NOMO-1 (cell line): Measurements from ENCODE around the gene KCNH5.
"Not testable (repeated sequence)": the region's sequence is repeated elsewhere in the genome, so short reads cannot be mapped to it uniquely, and the experiment has no call there.

Experiments
- DNase-seq, 2 experiments: peaks; one replicate each; lab custom pipeline; 2025; ENCODE audit not compliant: unreplicated experiment in 2 of 2; lab: John Stamatoyannopoulos, UW

KCNH5 gene

DNA sequence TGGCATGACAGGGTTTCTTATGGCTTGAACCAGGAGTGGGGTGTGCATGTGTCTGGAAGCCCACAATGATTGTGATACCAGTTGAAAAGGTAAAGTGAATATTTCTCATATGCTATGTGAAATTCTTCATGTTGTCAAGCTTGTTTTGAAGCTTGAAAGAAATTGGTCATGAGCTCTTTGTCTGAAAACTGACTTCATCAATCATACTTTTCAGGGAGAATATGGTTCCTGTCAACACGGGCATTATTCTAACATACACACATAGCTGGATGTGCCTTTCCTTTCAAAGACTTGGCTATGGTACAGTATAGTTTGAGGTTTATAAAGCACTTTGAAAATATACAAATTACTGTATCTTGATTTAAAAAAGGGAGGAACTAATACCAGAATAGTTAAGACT, 158.8 kb downstream of the KCNH5 start:
- DNase-seq, result no peak

DNA sequence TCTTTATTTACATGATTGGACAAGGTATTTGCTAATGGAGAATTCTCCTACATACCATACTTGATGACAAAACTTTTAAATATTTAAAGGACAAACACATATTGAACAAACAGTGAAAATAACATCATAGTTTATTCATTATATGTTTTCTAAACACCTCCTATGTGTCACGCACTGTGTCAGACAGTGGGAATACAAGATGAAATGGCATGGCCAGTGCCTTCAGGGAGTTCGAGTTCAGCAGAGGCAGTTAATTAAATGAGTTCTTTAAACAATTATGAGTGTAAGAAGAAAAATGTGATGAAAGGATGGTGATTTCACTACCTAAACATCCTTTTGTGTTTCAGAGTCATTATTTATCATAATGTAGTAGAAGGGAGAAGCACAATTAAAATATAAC, 159.8 kb downstream of the KCNH5 start:
- no peak for DNase-seq

- no peak for DNase-seq
Observed at GRCh38 chr14:62882967-62883366, 162.3 kb downstream of the KCNH5 start.

GRCh38 chr14:62866376-62866775, 178.9 kb downstream of the KCNH5 start:
- DNase-seq, result no peak

- no peak for DNase-seq
Observed at GRCh38 chr14:62864588-62864987, 180.7 kb downstream of the KCNH5 start.

DNA sequence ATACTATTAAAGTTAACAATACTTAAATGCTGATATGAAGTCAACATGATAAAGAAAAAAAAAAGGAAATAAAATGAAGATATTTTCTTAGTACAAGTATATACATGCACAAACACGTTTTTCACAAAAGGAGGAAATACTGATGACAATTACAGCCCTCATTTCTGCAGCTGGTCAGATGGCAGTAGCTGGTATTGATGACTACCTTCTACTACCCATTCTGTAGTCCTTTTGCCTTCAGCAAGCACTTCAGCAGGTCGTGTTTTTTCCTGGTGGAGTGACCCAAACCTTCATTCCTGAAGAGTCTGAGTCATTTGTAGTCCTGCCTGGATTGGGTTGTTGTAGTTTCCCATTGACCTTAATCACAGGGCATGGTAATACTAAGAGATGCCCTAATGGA, 187.2 kb downstream of the KCNH5 start:
- DNase-seq, result not testable (repeated sequence)

DNA sequence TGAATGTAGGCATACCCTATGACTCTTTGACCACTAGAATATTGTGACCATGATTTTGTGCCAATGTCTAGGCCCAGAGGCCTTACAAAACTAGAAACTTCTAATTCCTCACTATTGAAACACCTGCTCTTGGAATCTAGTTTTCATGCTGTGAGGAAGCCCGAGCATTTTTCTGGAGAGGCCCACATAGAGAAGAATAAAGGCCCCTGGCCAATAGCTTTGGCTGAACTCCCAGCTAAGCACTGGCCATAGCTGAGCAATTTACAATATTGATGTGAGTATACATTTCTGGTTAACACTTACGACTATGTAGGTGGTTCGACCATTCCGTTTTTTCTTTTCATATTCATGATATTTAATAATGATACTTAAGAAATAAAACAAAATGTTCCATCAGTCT, 190.3 kb downstream of the KCNH5 start:
- no peak for DNase-seq

DNA sequence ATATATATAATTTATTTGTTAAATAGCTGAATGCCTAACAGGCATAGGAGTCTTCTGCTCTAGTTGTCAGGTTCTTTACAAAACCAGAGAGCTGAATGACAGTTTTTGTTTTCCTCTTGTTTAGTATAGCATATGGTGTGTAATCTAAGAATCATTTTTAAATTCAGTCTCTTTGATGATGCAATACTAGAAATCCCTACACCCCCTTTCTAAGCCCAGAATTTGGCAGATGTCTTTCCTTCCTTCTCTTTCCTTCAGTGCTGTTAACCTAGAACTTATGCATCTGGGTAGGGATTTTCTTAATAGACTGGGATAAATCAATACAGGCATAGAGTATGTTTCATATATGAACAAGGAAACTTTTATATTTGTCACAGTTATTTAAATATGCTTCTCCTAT, 198.1 kb downstream of the KCNH5 start:
- DNase-seq, result no peak

GRCh38 chr14:62844546-62844945, 200.7 kb downstream of the KCNH5 start:
- no peak for DNase-seq

GRCh38 chr14:62824086-62824485, 221.2 kb downstream of the KCNH5 start:
- no peak for DNase-seq

DNA sequence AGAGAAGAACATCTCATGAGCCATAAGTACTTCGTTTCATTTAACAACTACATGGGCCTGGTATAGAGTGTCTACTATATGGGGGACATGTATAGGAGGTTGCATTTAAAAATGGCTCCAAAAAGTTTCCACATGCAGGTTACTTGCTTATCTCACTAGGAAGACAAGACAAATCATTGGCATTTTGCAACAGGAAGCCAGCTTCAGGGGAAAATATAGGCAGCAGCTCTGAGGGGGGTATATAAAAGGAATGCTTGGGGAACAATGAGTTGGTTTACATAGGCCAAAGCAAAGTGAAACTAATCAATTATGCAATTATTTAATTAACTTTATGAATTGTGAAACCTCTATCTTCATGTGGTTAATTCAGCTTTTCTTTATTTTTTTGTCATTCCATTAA, 225.3 kb downstream of the KCNH5 start:
- no peak for DNase-seq

DNA sequence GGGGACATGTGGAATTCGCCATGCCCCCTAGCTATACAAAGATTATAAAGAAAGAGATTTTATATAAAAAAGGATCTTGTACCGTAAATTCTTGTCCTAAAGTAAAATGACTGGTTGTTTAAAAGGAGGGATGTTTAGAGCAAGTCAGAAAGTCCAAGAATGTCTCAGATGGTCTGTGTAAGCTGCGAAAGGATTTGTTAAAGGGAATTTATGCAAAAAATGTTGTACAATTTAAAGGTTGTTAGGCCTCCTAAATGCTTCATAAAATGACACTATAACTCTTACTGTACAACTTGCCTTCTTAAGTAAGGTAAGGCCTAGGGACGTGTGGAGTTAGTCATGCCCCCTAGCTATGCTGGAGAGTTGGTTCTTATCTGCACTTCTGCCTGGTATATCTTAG, 237.6 kb downstream of the KCNH5 start:
- DNase-seq, result no peak

DNA sequence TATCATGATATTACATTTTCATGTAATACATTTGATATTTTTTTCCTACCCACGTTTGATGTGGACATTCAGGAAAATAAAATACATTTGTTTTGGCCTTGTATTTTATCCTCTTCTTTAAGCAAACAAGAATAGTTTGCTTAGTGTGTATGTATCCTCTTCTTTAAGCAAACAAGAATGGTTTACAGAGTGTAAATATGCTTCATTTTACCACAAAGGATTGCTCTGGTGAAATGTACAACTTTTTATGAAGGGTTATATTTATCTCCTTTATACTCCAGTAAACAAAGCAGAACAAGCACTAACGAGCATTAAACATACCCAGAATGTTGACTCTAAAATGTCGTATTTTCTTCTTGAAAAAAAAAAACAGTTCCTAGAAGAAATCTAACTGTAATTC, 244.7 kb downstream of the KCNH5 start:
- no peak for DNase-seq

DNA sequence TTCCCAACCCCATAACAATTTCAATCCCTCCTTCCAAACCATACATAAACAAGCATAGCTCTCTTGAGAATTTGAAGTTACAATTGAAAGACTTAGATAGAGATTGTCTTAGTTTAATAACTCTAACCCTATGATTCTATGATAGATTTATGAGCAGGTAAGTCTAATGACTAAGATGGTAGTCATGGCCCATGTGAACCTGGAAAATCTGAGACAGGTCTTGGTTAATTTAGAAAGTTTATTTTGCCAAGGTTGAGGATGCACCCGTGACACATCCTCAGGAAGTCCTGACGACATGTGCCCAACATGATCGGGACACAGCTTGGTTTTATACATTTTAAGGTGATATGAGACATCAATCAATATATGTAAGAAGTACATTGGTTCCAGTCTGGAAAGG, 248.8 kb downstream of the KCNH5 start:
- DNase-seq, result no peak

GRCh38 chr14:62792578-62792977, 252.7 kb downstream of the KCNH5 start:
- no peak for DNase-seq

GRCh38 chr14:62781328-62781727, 263.9 kb downstream of the KCNH5 start:
- not testable (repeated sequence) for DNase-seq

- DNase-seq, result no peak
Observed at GRCh38 chr14:62778852-62779251, 266.4 kb downstream of the KCNH5 start.

DNA sequence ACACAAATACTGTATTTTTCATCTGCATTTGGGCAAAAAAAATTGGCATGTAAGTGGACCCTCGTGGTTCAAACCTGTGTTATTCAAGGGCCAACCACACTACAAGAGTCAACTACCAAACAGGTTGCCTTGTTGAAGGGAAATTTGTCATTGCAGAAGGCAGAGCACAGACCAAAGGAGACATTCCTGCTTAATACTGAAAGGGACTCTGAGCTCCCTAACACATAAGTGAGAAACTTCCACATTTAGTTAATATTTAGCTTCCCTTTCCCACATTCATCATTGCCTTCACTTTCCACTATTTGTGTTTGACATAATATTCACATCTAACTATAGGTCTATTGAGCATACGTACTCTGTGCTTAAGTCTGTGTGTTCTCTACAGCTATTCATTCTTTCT, 266.9 kb downstream of the KCNH5 start:
- DNase-seq, result no peak

DNA sequence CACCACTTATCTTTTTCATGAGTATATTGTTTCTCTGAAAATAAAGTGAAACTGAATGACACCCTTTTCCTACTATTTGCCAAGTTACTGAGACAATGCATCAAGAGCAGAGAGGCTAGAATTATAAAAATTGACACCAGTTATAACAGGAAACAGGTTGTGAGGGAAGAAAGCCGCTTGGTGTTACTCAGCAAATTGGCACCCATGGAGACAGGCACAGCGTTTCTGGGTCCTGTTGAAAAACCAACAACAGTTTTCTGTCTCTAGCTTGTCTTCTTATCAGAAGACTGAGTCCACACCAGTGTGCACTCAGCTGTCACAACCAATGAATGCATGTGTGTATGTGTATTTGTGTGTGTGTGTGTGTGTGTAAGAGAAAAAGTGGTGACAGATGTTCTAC, 267.7 kb downstream of the KCNH5 start:
- no peak for DNase-seq

- no peak for DNase-seq
Observed at GRCh38 chr14:62776300-62776699, 269.0 kb downstream of the KCNH5 start.

GRCh38 chr14:62768753-62769152, 276.5 kb downstream of the KCNH5 start:
- no peak for DNase-seq

DNA sequence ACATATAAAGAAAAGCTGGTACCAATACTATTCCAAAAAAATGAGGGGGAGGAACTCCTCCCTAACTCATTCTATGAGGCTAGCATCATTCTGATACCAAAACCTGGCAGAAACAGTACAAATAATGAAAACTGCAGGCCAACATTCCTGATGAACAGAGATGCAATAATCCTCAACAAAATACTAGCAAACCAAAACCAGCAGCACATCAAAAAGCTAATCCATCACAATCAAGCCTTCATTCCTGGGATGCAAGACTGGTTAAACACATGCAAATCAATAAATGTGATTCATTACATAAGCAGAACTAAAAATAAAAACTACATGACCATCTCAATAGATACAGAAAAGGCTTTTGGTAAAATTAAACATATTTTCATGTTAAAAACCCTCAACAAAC, 281.3 kb downstream of the KCNH5 start:
- DNase-seq, result no peak

- no peak for DNase-seq
Observed at GRCh38 chr14:62759796-62760195, 285.5 kb downstream of the KCNH5 start.

GRCh38 chr14:62746881-62747280, 298.4 kb downstream of the KCNH5 start:
- DNase-seq, result not testable (repeated sequence)
